HS-5 (cell line): ENCODE results near the gene IKBKE.

Experiments
- DNase-seq: peaks from one replicate; pipeline ENCODE4 v3.0.0-alpha.2; 2012; ENCODE audit warnings: low read depth

Gene IKBKE

DNA sequence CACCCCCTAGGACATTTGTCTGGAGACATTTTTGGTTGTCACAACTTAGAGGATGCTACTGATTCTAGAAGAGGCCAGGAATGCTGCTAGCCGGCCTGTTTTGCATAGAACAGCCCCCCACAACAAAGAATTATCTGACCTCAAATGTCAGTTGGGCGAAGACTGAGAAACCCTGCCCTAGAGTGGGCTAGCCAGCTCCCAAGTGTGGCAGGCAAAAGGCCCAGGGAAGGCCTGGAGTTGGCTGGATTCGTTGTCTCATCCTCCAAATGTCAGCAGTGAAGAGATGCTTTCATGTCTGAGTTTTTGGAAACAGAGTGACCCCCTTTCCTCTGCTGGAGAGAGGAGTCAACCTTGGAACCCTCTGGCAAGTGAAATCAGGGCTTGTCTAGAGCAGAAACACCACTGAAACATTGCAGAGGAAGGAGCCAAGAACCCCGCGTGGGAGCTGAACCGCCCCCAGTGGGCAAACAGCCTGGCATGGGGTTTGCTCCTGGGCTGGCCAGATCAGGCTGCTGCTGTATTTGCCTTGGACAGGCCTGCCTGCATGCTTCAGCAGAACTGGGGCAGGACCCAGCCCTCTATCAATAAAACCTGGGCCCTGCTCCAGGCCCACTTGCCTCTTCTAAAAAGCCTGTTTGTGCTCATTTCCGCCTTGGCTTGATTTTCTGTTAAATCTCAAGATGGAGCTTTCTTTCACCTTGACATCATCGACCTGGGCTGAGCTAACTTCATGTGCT is 69.9 kb downstream of the IKBKE start:
- DNase-seq: no peak

DNA sequence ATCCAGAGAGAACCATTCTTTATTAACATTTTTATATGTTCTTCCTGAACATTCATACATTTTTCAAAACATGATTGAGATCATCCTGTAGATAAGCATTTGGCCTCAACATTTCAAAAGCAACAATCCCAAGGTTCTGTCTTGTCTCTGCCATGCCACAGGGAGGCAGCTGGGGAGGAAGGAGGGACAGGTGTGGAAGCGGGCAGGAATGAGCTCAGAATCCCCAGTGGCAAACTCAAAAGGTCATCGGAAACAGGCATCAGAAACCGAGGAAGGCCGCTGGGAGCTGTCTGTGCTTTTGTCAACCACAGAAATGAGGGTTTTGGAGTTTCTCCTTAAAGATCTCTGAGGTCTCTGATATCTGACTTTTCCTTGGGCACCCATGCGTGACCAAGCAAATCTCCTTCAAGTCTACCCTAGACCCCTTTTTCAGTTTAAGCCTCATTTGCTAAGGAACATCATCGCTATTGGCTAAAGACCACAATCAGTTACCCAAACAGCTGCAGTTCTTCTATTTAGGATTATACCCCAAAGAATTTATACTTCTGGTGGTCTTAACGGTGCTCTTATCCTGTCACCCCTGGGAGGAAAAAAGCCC is 71.1 kb downstream of the IKBKE start:
- no peak for DNase-seq

DNA sequence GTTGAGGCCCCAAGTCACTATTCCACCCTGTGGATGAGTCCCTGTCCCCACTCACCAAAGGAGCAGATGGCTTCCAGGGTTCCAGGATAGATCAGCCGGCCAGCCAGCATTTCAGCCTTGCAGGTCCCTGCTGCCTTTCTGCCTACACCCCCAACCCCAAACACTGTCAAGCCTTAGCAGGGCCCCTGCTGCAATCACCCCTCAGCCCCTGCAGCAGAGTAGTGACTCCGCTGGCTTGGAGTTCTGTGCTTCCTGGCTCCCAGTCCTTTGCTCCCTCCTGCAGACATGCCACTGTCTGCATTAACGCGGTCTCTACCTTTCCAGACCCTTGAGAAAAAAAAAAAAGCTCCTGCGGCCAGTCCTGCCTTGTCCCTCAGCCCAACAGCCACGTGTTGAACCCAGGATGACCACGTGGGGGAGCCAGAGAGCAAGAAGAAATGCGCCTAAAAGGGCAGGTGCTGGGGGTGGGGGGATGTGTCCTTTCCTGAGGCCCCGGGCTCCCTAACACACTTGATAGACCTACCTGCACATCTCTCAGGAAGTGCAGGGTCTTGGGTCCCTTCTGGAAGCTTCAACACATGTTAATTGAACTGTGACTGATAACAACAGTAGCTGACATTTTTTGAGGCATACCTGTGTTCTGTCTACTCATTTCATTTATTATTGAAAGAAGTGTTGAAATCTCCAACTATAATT is 74.4 kb downstream of the IKBKE start:
- DNase-seq: no peak

DNA sequence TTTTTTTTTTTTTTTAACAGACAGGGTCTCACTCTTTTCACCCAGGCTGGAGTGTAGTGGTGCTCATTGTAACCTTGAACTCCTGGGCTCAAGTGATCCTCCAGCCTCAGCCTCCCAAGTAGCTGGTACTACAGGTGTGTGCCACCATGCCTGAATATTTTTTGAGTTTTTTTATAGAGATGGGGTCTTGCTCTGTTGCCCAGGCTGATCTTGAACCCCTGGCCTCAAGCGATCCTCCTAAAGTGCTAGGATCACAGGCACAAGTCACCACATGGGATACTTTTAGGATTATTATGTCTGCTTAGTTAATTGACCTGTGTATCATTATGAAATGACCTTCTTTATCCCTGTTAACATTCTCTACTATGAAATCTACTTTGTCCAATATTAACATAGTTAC is 75.1 kb downstream of the IKBKE start:
- no peak for DNase-seq
